Left colon (tissue), 2 donors: Measurements from ENCODE around the gene RASSF5. TPM values are rescaled to one million over a fixed set of nuclear protein-coding genes. Genes with fewer than 3 reads are reported as not detected.

Experiments
- ATAC-seq: fragments of 200-7000 bp; cut with Tn5 transposase; one replicate; pipeline ENCODE4 v1.9.1; 2020; ENCODE audit warnings: mild to moderate bottlenecking, moderate library complexity
- DNase-seq, 2 donors: peaks; one replicate each; pipeline ENCODE4 v3.0.0-alpha.2; 2020
- intact Hi-C, 2 donors: fragments of 100-400 bp; cut with DNase I in 1 of 2; cut with micrococcal nuclease in 1 of 2; formaldehyde crosslinking; loops; one replicate each; pipeline versions ENCODE4 v1.11.2 to v1.14.0; 2022; cut with DNase I, micrococcal nuclease
- total RNA-seq, 2 donors: library from RNA; stranded (reverse); fragmentation: NEBNext Ultra II Directional; extraction: Animal tissue kit (Norgen Biotek cat#: 25700); gene quantifications; one replicate each; pipeline ENCODE4 v1.2.1, GENCODE V29; 2021
- donor health status: DM: no; HTN: no; CAD: no.
- donor health status: DM: yes; HTN: yes; CAD: no.

The RASSF5 gene
- total RNA-seq, 2 donors from 2014 or later = 3.3 to 7.7 TPM

- ATAC-seq (no peak), DNase-seq (no peak)
- intact Hi-C loops = no loop called here
Observed at GRCh38 chr1:206534552-206534951, 27.2 kb downstream of the RASSF5 start.

- DNase-seq = peak in 1 of 2 donors; percentile 9
- intact Hi-C loops = no loop called here
- peak; percentile 51 for ATAC-seq
Observed at GRCh38 chr1:206535853-206536188, 28.5 kb downstream of the RASSF5 start.

- intact Hi-C loops = no loop called here
- no peak for ATAC-seq
Observed at GRCh38 chr1:206537141-206537540, 29.8 kb downstream of the RASSF5 start.

GRCh38 chr1:206538086-206538770 lies 30.9 kb downstream of the RASSF5 start:
- intact Hi-C loops = no loop called here
- no peak for DNase-seq
- no peak for ATAC-seq

More at GRCh38 chr1:206537141-206537540, 29.8 kb downstream of the RASSF5 start:
- DNase-seq = no peak

- no peak for DNase-seq
- intact Hi-C loops = no loop called here
- ATAC-seq = no peak
Observed at GRCh38 chr1:206538901-206539640, 31.7 kb downstream of the RASSF5 start.

- ATAC-seq (peak; percentile 95), DNase-seq (peak; percentile 76 to 80)
- intact Hi-C loops = no loop called here
Observed at GRCh38 chr1:206540044-206540780, 32.9 kb downstream of the RASSF5 start.

GRCh38 chr1:206541236-206541833 lies 34.0 kb downstream of the RASSF5 start:
- ATAC-seq = no peak
- DNase-seq = no peak
- intact Hi-C loops = no loop called here

GRCh38 chr1:206544562-206545257 lies 37.4 kb downstream of the RASSF5 start:
- peak; percentile 62 for ATAC-seq
- intact Hi-C loops = loop anchor here in 1 of 2 donors (5.0 kb wide), 1 partner anchor 38 kb away; no protein-coding TSS in a partner anchor
- peak in 1 of 2 donors; percentile 82 for DNase-seq

- ATAC-seq = no peak
- intact Hi-C loops = loop anchor here in 1 of 2 donors (5.0 kb wide), 1 partner anchor 37 kb away; no protein-coding TSS in a partner anchor
Observed at GRCh38 chr1:206545351-206545750, 38.0 kb downstream of the RASSF5 start.

GRCh38 chr1:206547104-206547503 lies 39.8 kb downstream of the RASSF5 start:
- no peak for ATAC-seq
- intact Hi-C loops = loop anchor here in 1 of 2 donors (5.0 kb wide), 1 partner anchor 35 kb away; no protein-coding TSS in a partner anchor
- no peak for DNase-seq

More at GRCh38 chr1:206545351-206545750, 38.0 kb downstream of the RASSF5 start:
- no peak for DNase-seq

- ATAC-seq = no peak
- DNase-seq = no peak
- intact Hi-C loops = no loop called here
Observed at GRCh38 chr1:206550446-206550845, 43.1 kb downstream of the RASSF5 start.

- intact Hi-C loops = no loop called here
- DNase-seq (no peak), ATAC-seq (no peak)
Observed at GRCh38 chr1:206551296-206551985, 44.1 kb downstream of the RASSF5 start.

- ATAC-seq = peak; percentile 35
- intact Hi-C loops = no loop called here
- no peak for DNase-seq
Observed at GRCh38 chr1:206551986-206552326, 44.6 kb downstream of the RASSF5 start.

- intact Hi-C loops = no loop called here
- DNase-seq (no peak), ATAC-seq (no peak)
Observed at GRCh38 chr1:206554211-206554610, 46.9 kb downstream of the RASSF5 start.

- DNase-seq (no peak), ATAC-seq (no peak)
- intact Hi-C loops = no loop called here
Observed at GRCh38 chr1:206554701-206555472, 47.6 kb downstream of the RASSF5 start.

GRCh38 chr1:206555473-206555935 lies 48.2 kb downstream of the RASSF5 start:
- ATAC-seq = no peak
- intact Hi-C loops = no loop called here
- DNase-seq = peak in 1 of 2 donors; percentile 42

GRCh38 chr1:206556047-206556749 lies 48.9 kb downstream of the RASSF5 start:
- ATAC-seq (no peak), DNase-seq (no peak)
- intact Hi-C loops = no loop called here
